Parietal lobe (tissue), 2 donors: Measurements from ENCODE around the gene EIF4EBP3. TPM values are rescaled to one million over a fixed set of nuclear protein-coding genes. Genes with fewer than 3 reads are reported as not detected.

Experiments used
- small RNA-seq: library from RNA; depleted of rRNA; stranded (forward); fragments of <200 nt; gene quantifications from one replicate; pipeline ENCODE3, GENCODE V24; 2014; ENCODE audit warnings: low replicate concordance
- total RNA-seq: library from RNA; depleted of rRNA; stranded (reverse); fragments of >200 nt; gene quantifications from one replicate; pipeline ENCODE4 v1.2.3, GENCODE V29; 2014

The EIF4EBP3 gene
- total RNA-seq, result not detected

GRCh38 chr5:140547508-140548299 lies at the start of gene EIF4EBP3:
TSS of gene EIF4EBP3 (plus strand) at chr5:140547662. CDS start at chr5:140547738, 76 bp downstream.

GRCh38 chr5:140557136-140557805 lies 9.8 kb downstream of the EIF4EBP3 start, which contains the start of gene SRA1:
TSS of gene SRA1 (minus strand) at chr5:140557473. CDS start at chr5:140557452, 21 bp downstream.

GRCh38 chr5:140564196-140565023 lies 16.9 kb downstream of the EIF4EBP3 start, which contains the start of the genes APBB3 and SLC35A4:
TSS of gene APBB3 (minus strand) at chr5:140564598. CDS start at chr5:140564245, 353 bp downstream.
TSS of gene SLC35A4 (plus strand) at chr5:140564828. CDS start at chr5:140567170, 2,342 bp downstream.

Small RNAs within 50 kb of the gene (small RNA-seq; reads per million reads assigned to genes)
- 0.09 reads per million for gene RF00279
- not detected for gene RF00443

Other genes with a start within 250 kb of the EIF4EBP3 start
- gene PFDN1, start 244.6 kb upstream of the EIF4EBP3 start, total RNA-seq, result 50.7 TPM
- 10.3 TPM for gene HBEGF, start 201.1 kb upstream of the EIF4EBP3 start, total RNA-seq
- not detected for gene SLC4A9, start 187.5 kb upstream of the EIF4EBP3 start, total RNA-seq
- 198 TPM for gene ANKHD1, start 145.8 kb upstream of the EIF4EBP3 start, total RNA-seq
- 32.6 TPM for gene SRA1, start 9.8 kb downstream of the EIF4EBP3 start, total RNA-seq
- gene APBB3, start 16.9 kb downstream of the EIF4EBP3 start, total RNA-seq, result 61.7 TPM
- gene SLC35A4, start 17.2 kb downstream of the EIF4EBP3 start, total RNA-seq, result 8.5 TPM
- gene CD14, start 85.5 kb downstream of the EIF4EBP3 start, total RNA-seq, result 3.8 TPM
- gene TMCO6, start 91.8 kb downstream of the EIF4EBP3 start, total RNA-seq, result 18.2 TPM
- gene NDUFA2, start 100.0 kb downstream of the EIF4EBP3 start, total RNA-seq, result 24.4 TPM
- 94.2 TPM for gene IK, start 100.2 kb downstream of the EIF4EBP3 start, total RNA-seq
- gene WDR55, start 117.2 kb downstream of the EIF4EBP3 start, total RNA-seq, result 16.0 TPM
- 1.3 TPM for gene DND1, start 125.9 kb downstream of the EIF4EBP3 start, total RNA-seq
- gene HARS1, start 143.7 kb downstream of the EIF4EBP3 start, total RNA-seq, result 89.5 TPM
- 47.9 TPM for gene HARS2, start 143.8 kb downstream of the EIF4EBP3 start, total RNA-seq
- gene ZMAT2, start 152.8 kb downstream of the EIF4EBP3 start, total RNA-seq, result 41.9 TPM
- 9.1 TPM for gene PCDHA1, start 238.5 kb downstream of the EIF4EBP3 start, total RNA-seq
- gene PCDHA2, start 247.2 kb downstream of the EIF4EBP3 start, total RNA-seq, result 20.3 TPM